HG03439 (cell line): Measurements from ENCODE around the gene SHFL.
A peak's percentile ranks its signal among the peaks of the same experiment; 100 is the strongest.

Source experiments
- ATAC-seq: cut with Tn5 transposase; IDR thresholded peaks from one replicate; pipeline ENCODE4 v1.9.1; 2021; ENCODE audit warnings: mild to moderate bottlenecking, moderate library complexity; ENCODE audit not compliant: unreplicated experiment

SHFL gene

DNA sequence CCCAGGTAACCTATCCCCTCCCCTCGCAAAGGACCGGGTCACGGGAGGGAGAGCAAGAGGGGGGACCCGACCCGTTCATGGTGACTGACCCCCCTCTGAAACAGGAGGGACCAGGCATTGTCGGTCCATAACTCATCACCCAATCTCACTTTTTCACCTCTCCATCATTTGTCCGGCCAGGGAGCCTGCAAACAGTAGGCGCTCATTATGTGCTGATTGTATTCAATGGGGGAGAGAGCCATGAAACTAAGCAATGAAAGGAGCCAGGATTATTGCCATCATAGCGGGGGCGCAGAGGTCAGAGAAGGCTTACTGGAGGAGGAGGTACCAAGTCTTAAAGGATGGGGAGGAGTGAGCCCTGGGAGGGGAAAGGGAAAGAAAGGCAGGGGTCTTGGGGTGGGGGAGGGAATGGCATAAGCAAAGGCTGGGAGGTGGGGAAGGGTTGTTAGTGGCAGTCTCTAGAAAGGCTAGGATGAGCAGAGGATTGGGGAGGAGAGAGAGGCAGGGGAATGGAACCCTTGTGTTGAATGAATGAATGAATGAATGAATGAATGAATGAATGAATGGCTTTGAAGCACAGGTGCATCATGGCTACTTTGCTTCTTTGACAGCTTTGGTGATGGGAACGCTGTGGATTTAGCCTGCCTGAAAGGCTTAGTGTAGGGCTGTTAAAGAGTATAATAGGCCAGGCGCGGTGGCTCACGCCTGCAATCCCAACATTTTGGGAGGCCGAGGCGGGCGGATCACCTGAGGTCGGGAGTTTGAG lies 1.4 kb downstream of the SHFL start:
- ATAC-seq: no peak

DNA sequence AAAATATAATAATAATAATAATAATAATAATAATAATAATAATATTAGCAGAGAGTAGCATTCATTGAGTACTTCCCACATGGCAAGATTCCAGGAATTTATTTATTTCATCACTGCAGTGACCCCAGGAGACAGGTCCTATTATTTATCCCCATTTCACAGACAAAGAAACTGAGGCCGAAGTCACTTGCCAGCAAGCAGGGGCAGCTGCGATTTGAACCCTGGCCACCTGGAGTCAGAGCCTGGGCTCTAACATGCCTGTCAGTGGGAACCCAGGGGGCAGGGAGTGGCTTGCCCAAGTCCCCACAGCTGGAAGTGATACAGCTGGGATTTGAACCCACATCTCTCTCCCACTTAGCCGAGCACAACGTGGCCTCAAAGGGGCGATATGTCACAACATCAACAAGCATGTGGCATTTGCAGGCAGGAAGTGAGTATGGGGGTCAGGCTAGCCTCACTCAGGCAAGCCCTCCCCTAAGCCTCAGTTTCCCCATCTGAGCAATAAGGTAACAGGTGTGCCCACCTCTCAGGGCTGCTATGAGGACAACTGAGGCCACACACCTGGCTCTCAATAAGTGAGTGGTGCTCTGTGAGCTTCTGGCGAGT lies 2.9 kb downstream of the SHFL start:
- ATAC-seq: no peak

DNA sequence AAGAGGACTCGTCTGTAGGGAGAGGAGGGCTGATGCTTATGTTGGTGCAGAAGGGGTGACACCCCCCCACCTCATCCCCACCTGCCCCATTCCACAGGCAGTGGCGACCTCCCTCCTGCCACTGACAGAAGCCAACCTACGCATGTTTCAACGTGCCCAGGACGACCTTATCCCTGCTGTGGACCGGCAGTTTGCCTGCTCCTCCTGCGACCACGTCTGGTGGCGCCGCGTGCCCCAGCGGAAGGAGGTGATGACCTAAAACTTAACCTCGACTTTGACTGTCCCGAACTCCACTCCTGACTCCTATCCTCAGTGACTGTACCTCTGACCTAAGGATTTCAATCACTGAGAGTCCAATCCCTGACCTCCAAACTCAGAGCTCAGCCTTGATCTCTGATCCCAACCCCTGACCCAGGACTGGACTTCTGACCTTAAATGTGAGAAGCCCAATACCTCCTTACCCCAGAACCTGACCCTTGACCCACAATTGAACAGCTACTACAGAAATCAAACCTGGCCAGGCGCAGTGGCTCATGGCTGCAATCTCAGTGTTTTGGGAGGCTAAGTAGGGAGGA lies 3.8 kb downstream of the SHFL start:
- no peak for ATAC-seq

DNA sequence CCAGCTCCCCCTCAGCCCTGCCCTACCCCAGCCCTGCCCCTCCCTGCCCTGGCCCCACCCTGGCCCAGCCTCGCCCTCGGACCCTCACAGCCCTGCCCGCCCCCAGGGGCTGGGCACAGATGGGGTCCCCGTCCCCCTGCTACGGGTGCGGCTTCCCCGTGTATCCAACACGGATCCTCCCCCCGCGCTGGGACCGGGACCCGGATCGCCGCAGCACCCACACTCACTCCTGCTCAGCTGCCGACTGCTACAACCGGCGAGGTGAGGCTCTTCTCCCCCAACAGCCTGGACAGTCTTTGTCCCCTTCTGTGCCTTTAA lies 5.2 kb downstream of the SHFL start:
- no peak for ATAC-seq

DNA sequence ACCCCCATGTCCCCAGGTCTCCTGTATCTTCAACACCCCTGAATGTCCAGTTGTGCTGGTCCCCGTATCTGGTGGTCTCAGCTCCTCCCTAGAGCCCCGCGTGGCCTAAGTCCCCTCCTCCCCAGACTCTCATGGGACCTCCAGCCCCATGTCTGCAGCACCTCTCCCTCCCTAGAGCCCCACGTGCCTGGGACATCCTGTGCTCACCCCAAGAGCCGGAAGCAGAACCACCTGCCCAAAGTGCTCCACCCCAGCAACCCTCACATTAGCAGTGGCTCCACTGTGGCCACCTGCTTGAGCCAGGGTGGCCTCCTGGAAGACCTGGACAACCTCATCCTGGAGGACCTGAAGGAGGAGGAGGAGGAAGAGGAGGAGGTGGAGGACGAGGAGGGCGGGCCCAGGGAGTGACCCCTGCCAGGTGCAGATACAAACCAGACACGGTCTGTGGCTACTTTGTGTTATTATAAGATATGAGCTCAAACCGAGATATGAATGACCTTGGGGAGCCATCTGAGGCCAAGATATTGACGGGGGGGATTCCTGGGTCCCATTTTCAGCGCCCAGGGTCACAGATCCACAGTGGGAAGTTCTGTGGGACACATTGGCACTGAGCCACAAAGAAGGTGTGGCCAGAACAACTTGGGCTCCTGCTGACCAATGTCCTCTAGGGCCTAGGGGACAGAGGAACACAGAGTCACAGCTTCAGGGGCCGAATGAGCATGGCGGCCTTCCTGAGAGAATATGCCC lies 6.0 kb downstream of the SHFL start:
- no peak for ATAC-seq

DNA sequence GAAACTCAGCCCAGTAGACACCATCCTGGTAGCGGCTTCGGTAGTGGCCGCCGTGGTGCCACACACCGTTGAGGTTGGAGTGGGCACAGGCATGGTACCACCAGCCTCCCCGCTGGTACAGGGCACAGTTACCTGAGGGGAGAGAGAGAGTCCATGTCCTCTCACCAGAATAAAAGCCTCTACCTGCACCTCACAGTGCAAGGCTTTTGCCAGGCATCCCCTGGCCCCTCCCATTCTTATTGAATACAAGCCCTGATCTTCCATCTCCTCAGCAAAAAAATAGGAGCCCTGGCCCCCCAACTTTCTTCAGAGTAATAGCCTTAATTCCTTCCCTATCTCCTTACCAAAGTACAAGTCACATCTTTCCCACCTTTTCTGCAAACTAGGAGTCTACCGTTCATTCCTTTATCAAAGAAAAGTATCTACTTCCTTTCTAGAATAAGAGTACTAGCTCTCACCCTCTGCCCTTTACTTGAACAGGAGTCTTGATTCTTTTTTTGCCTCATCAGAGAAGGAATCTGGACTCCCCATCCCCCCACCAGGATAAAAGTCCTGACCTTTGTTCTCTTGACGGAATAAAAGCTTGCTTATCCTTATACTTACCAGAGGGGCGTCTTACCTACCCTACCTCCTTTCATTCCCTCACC lies 6.7 kb downstream of the SHFL start:
- no peak for ATAC-seq

DNA sequence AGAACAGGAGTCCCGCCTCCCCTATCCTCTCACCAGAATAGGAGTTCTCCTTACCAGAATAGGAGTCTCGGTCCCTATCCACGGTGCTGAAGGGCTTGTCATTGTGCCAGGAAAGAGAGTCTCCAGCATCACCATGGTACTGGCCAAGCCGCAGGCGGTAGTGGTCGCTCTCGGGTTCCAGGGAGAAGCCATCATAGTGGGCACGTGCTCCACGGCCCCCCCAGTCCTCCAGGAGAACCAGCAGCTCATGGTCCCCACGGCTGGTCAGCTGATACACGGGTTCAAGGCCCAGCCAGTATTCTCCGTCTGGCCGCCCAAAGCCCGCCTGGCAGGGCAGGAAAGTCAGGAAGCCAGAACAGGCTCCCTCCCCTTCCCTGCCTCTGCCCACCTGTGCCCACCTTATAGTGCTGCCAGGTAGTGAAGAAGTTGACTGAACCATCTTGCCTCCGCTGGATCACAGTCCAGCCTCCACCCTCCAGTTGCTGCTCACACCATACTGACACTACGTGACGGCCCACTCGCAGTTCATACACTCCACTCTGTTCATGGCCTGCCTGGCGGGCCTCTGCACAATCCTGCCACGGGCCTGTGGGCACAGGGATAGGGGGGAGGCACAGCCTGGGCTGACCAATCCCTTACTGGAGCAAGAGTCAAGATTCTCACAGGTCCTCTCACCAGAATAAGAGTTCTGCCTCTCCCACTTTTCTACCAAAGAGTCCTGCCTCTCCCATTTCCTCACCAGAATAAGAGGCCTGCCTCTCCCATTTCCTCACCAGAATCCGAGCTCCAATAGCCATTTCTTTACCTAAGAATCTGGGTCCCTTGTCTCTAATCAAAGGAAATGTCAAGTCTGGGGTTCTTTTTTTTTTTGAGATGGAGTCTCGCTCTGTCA lies 7.4 kb downstream of the SHFL start:
- ATAC-seq: no peak

DNA sequence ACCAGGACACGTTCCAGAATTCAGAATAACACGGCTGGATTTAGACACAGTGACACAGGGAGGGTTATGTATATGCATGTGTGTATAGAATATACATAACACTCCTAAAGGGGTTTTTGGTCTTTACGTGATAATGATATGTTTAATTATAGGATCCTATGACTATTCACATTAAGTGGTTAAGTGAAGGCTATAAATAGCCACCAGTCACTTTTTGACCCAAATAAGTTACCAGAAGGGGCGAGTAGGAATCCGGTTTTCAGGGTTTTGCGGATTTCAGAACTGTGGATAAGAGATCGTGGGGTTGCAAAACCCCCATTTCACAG lies 9.5 kb downstream of the SHFL start:
- no peak for ATAC-seq

DNA sequence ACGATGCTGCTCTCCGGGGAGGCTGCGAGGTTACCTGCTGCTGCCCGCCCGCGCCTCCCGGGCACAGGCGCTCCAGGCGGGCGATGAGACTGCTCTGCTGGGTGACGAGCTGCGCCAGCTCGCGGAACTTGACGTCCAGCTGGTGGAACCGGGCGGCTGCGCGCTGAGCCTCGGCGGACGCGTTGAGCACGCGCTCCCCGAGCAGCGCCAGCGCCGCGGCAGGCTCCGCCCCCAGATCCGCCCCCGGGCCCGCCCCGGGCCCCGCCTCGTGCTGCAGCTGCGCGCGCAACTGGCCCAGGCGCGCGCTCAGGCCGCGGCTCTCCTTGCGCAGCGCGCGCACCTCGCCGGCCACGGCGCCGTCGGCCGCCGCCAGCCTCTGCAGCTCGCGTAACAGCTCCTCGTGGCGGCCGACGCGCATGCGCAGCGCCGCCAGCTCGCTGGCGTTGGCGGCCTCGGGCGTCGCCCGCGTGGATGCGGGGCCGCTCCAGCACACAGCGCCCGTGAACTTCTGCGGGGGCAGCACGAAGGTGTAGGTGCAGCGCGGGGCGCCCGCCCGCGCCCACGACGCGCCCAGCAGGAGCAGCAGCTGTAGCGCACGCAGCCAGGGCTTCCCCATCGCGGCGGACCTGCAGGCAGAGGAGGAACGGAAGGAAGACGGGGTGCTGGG lies 10.0 kb downstream of the SHFL start:
- ATAC-seq: peak; percentile 76

DNA sequence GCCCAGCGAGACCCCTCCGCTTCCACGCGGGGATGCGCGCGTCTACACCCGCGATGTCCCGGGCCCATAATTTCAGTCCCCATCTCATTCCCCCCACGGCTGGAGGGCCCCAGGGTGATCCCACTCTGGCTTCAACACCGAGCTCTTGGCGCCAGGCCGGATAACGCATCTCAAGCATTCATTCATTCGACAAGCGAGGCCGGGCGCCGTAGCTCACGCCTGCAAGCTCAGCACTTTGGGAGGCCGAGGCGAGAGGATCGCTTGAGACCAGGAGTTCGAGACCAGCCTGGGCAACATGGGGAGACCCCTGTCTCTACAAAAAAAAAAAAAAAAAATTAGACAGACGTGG lies 10.5 kb downstream of the SHFL start:
- ATAC-seq: no peak

DNA sequence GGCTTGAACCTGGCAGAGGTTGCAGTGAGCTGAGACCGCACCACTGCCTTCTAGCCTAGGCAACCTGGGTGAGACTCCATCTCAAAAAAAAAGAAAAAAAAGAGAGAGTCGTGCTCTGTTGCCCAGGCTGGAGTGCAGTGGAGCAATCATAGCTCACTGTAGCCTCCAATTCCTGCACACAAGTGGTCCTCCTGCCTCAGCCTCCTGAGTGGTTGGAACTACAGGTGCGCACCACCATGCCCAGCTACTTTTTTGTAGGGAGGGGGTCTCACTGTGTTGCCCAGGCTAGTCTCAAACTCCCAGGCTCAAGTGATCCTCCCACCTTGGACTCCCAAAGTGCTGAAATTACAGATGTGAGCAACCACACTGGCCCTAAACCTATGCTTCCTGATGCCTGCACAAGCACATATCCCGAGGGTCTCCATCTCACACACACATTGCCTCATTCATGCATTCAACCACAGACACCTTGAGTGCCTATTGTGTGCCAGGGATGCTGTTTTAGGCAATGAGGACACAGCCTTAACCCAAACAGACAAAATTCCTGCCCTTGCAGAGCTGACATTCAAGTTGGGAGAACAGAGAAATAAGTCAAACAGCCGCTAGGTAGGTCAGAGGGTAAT lies 14.2 kb downstream of the SHFL start:
- ATAC-seq: no peak

DNA sequence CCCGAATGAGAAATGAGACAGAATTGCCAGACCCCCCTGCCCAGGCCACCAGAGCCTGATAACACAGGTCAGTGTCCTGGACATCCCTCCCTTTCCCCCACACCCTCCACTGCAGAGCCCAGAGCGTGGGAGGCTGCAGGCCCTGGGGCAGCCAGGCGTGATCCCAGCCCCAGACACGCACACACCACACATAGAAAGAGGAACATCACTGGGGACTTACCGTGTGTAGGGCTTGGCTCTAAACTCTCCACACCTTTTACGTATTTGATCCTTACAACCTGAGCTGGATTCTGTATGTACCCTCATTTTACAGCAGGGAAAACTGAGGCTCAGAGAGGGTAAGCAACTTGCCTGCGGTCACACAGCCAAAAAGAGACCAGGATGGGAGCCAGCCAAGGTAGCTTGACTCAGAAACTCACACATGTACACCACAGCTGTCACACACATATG lies 16.7 kb downstream of the SHFL start:
- peak; percentile 31 for ATAC-seq

DNA sequence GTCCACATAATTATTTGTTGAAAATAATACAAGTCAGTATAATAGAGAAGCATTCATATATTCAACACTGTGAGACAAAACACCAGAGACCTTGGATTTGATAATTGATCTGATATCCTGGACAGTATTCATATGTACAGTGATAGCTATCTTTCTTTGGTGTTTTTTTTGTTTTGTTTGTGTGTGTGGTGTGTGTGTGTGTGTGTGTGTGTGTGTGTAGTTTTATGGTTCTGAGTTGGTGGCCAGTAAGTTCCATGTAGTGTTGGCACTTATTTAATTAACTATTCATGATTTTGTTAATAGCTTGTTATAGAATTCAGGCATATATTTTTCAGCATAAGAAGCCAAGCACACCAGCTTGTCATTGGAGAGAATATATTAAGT lies 18.0 kb downstream of the SHFL start:
- no peak for ATAC-seq

DNA sequence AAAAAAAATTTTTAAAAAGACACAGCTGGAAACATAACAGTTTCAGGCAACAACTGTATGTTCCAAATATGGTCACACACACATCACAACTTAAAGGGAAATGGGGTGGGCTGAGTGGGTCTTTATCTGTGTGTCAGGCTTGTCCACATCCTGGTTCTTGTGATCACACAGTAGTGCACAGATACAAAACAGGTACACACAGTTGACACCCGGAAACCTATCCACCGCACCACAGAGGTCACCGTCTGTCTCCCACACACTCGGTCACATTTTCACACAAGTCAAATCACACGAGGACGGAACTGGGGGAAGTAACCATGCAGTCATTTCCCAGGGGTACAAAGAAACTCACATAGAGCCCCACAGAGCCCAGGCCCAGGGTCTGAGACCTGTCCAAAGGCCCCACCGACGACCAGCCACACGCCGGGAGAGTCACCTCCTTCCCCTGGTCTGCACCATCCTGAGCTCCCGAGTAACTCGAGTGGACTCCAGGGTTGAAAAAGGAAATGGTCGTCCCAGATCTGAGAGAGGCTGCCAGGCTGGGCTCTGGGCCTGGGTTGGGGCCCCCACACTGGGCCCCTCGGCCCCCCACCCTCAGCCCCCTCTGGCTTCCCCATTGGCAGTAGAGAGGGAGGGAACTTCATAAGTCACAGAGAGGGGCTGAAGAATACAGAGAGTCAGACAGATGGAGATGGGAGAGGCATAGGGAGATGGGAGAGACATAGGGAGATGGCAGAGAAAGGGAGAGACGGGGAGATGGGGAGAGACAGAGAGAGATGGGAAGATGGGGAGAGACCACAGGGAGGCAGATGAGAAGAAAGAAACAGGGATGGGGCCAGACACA lies 18.8 kb downstream of the SHFL start:
- peak; percentile 35 for ATAC-seq

DNA sequence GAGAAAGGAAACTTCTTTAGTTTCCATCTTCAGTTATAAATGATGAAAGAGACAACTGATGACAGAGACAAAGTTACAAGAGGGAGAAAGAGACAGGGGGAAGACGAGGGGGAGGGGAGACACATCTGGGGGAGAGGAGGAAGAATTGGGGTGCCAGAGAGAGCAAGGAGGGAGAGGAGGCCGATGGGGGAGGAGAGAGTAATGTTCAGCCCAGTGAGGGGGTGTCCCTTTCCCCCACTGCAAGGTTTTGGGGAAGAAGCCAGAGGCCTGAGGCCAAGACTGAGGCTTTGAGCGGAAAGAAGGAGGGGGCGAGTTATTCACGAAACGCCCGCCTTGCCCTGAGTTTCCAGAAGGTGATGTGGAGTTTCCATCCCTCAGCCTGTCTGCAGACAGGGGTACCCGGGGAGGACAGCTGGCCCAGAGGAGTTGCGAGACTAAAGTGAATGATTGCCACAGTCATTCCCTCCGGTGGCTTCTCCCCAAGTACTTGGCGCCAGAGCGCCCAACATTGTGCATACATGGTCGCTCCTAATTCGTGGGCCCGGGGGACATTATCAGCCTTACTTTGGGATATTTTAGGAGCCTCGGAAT lies 19.5 kb downstream of the SHFL start:
- ATAC-seq: peak; percentile 19

DNA sequence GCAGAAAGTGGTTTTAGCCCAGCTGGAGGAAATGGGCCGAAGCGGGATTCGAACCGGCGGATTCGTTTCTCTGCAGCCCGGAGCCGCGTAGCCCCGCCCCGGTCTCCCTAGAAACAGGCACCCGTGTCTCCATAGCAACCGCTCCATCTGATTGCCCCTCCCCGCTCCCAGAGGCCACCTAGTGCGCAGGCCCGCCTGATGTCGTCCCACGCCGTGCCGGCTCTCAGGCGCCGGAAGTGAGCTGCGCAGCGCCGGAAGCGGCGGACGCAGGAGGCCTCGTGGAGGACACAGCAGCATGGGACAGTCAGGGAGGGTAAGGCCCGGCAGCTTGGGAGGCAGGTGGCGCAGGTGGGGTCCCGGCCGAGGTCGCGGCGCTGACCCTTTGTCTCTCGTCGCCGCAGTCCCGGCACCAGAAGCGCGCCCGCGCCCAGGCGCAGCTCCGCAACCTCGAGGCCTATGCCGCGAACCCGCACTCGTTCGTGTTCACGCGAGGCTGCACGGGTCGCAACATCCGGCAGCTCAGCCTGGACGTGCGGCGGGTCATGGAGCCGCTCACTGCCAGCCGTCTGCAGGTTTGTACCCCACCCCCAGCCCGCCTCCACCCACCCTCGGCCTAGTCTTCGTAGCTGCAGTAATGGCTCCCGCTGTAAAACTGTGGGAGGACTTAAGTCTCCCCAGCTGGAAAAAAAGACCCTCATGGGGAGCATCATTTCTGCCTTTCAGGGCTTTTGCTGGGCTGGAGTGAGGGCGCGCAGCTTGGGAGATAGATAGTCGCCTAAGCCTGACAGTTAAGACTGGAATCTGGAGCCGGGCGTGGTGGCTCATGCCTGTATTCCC lies 20.2 kb downstream of the SHFL start, which contains the start of gene PPAN:
TSS of gene PPAN (plus strand) at position 263 of the 837 bp plus-strand sequence. CDS start at position 296, 33 bp downstream.
- peak; percentile 57 for ATAC-seq

DNA sequence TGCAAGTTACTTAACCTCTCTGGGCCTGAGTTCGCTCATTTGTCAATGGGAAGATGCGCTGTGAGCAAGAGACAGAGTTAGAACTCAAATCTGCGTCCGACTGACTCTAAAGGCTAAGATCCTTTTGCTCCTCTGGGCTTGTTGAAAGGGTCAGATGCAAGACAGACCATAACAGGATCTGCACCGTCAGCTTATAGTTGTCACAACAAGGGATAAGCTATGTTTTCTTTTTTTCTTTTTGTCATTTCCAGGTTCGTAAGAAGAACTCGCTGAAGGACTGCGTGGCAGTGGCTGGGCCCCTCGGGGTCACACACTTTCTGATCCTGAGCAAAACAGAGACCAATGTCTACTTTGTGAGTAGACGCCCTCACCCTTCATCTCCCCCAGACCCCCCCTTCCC lies 21.1 kb downstream of the SHFL start:
- no peak for ATAC-seq
